GM21619 (cell line): ENCODE data around the gene ATP10A.
"Not testable (repeated sequence)": the region's sequence is repeated elsewhere in the genome, so short reads cannot be mapped to it uniquely, and the experiment has no call there.

ENCODE experiments used
- ATAC-seq: cut with Tn5 transposase; IDR thresholded peaks from one replicate; pipeline ENCODE4 v1.9.1; 2021; ENCODE audit not compliant: unreplicated experiment

ATP10A gene

GRCh38 chr15:25667829-25668228, 195.3 kb downstream of the ATP10A start:
- ATAC-seq, result no peak

DNA sequence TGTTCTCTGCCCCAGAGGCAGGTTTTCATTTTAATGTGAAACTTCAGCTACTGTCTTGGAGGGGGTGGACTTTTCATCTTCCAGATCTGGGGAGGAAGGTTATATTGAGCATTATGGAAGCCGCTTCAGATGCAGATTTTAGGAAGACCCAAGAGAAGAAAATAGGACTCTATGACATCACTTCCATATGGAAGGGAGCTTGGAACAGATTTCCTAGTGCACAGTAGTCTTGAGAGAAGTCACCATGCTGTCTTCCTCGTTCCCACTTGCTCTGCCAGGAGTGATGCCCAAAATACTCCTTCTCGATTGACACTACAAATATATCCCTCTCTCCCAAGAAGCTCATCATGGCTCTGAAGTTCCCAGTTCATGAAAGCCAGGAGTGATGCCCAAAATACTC, 197.2 kb downstream of the ATP10A start:
- ATAC-seq, result no peak

DNA sequence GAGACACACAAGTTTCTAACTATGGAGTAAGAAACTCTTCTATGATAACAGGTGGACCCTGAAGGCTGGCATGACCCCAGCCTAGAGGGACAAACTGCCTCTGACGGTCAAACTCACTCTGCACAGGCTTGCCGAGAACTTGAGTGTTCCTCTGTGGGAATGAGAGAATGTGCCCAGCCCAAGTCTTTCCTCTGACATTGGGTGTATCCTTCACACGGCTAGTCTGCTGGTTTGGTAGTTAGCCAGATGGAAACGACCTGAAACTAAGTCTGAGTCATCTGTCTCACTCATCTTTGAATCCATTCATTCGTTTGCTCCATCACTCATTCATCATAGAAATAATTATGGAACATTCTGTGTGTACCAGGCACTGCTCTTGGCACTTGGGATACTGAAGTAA, 198.4 kb downstream of the ATP10A start:
- no peak for ATAC-seq

DNA sequence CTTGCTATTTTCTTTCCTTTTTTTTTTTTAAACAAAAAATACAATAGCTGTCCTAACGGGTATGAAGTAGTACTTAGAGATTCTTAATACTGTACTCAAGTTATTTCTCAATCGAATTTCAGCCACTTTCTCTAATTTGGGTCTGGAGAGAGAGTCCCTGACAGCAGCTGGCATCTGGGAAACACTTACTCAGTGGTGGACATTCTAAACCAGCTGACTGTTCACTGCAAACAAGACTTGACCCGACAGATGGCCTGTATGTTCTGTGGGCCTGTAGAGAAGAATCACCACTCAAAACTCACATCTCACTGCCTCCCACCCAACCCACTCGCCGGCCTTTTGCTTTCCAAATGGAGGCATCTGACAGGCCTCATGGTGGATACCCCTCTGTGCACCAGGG, 199.6 kb downstream of the ATP10A start:
- ATAC-seq, result no peak

- ATAC-seq, result no peak
Measured at GRCh38 chr15:25661898-25662297, 201.2 kb downstream of the ATP10A start.

- no peak for ATAC-seq
Measured at GRCh38 chr15:25659251-25659650, 203.9 kb downstream of the ATP10A start.

DNA sequence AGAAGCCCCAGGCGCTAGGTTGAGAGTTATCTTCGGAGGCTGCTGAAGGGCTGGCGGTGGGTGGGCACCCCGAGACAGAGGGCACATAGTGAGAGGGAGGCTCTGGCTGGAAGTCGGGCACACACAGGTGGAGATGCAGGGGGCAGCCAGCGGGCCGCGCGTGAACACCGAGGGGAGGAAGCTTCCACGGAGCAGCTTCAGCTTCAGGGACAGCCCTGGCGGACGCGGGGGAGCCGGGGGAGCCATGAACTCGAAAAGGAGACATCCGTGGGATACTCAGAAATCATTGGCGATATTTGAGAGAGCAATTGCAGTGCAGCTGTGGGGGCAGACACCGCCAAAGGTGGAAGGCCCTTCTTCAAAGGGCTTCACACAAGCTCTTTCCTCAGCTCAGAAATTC, 204.6 kb downstream of the ATP10A start:
- ATAC-seq, result no peak

DNA sequence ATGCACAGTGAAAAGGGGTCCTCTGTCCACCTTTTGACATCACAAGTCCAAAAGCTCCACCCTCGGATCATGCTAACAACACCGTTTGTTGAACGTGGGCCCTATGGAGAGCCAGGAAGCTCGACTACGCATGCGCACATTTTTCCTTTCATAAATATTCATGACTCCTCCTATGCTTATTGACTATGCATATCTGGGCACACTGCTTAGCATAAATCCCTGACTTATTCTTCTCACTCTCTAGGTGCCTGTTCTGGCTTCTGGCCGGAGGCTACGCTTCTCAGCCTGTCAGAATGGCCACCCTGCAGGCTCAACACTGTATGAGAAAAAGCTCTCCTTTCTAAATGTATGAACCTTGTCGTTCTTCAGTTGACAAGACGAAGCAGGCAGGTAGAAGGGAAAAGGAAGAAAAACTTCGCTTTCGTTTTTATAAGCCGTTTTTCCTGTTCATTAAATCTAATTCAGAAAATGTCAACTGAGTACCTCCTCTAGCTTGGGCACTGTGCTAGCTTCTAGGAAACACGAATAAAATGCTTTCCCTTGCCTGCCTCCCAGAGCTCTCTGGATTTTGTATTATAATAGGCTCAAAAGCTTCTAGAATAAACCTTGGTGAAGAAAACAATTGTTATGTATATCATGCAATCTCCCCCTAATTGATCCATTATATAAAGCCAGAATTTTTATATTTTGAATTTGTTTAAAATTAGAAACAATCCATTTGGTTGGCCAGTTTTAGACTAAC, 207.7 kb downstream of the ATP10A start:
- ATAC-seq, result no peak

DNA sequence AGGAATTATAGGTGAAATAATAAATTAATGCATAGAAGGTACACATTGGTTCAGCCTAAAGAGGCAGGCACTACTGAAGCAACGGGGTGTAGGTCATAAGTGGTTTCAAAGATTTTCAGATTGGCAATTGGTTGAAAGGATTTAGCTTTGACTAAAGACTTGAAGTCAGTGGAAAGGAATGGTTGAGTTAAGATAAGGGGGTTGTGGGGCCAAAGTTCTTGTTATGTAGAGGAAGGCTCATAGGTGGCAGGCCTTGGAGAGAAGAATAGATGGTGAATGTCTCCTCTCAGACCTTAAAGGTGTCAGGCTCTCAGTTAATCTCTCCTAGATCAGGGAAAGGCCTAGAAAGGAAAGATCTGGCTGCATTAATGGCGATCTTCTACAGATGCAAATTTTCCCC, 209.8 kb downstream of the ATP10A start:
- no peak for ATAC-seq

GRCh38 chr15:25652704-25653103, 210.4 kb downstream of the ATP10A start:
- no peak for ATAC-seq

- no peak for ATAC-seq
Measured at GRCh38 chr15:25649390-25649789, 213.7 kb downstream of the ATP10A start.

DNA sequence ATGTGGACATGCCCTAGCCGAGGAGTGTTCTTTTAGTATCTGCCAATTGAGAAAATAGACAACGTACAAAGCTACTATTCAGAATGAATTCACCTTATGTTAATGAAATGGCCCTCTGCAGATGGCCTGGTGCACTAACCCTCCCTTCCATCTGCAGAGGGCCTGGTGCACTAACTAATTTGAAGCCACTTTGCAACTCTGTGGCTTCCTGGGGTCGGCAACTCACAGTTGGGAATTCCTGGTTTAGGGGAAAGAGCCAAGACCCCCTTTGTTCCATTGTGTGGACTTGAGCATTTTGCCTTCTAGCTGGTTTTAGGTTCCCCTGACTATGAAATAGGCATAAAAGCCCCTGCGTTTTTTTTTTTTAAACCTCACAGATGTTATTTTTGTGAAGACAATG, 220.0 kb downstream of the ATP10A start:
- ATAC-seq, result no peak

- ATAC-seq, result no peak
Measured at GRCh38 chr15:25641762-25642161, 221.4 kb downstream of the ATP10A start.

GRCh38 chr15:25641361-25641760, 221.8 kb downstream of the ATP10A start:
- ATAC-seq, result no peak

DNA sequence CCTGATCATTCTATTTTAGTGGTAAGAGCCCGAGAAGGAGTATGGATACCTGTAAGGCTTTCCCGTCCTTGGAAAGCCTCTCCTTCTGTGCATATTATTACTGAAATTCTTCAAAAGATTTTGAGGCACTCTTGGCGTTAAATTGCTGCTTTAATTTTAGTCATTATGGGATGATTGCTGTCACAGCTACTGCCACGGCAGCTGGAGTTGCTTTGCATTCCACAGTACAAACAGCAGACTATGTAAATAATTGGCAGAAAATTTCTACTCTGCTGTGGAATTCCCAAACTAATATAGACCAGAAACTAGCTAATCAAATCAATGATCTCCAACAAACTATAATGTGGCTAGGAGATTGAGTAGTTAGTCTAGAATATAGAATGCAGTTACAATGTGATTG, 222.2 kb downstream of the ATP10A start:
- not testable (repeated sequence) for ATAC-seq

DNA sequence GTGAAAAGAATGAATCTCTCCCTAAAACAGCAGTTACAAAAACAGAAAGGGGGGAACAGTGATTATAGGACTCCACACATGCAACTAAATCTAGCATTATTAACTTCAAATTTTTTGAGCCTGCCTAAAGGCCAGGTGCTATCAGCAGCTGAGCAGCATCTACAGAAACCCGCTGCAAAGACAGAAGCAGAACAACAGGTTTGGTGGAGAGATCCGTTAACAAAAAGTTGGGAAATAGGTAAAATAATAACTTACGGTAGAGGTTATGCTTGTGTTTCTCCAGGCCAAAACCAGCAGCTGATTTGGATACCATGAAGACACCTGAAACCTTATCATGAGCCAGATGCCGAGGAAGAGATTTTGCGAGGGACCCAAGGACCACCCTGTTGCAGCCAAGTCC, 222.7 kb downstream of the ATP10A start:
- ATAC-seq, result no peak

GRCh38 chr15:25636486-25636885, 226.6 kb downstream of the ATP10A start:
- ATAC-seq, result not testable (repeated sequence)

DNA sequence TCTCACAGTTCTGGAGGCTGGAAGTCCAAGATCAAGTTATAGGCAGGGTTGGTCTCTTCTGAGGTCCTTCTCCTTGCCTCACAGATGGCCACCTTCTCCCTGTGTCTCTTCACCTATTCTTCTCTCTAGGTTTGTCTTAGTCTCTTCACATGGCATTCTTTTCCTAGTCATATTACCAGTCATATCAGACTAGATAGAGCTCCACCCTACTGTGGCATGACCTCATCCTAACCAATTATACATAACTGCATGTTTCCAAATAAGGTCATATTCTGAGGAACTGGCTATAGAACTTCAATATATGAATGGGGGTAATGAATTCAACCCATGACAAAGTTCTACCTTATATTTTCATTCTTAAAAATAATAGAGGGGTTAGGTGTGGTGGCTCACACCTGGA, 227.9 kb downstream of the ATP10A start:
- no peak for ATAC-seq

GRCh38 chr15:25633862-25634261, 229.3 kb downstream of the ATP10A start:
- ATAC-seq, result no peak

- ATAC-seq, result no peak
Measured at GRCh38 chr15:25631971-25632370, 231.2 kb downstream of the ATP10A start.
